ENCODE measurements around the gene TMBIM4. TPM values are rescaled to one million over a fixed set of nuclear protein-coding genes. Genes with fewer than 3 reads are reported as not detected.

The TMBIM4 gene
- polyA plus RNA-seq, 3 donors from 2014 or later = 314 to 540 (median 336) TPM

DNA sequence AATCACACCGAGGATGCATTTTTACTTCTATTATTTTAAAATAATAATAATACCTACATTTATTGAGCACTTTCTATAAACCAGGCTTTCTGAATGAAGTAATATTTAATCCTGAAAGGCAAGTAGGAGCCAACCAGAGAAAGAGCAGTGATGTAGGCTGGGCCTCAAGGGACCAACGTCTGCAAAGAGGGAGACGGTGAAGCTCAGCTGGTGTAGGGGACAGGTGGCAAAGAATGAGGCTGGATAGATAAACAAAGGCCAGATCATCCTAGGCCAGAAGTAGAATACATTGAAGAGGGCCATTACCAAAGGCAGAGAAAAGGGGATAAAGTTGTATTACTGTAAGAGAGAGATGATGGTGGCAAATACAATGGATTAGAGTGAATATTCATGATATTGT lies 810 bp upstream of the TMBIM4 start:
- H3K9me3 Mint-ChIP-seq = no peaks in the 10 kb centered on the region
- H3K4me1 Mint-ChIP-seq = peaks cover 44 to 51% of the 10 kb centered on the region in 2 donors
- peaks cover 5 to 6% (median 6%) of the 10 kb centered on the region in 3 donors for H3K36me3 Mint-ChIP-seq
- DNase-seq = no peak
- peaks cover 15 to 28% (median 16%) of the 10 kb centered on the region in 3 donors for H3K27me3 Mint-ChIP-seq (ENCODE audit: low read depth in 3 of 3)
- peak overlapping the region; percentile 92 to 98 (median 97) for H3K4me3 Mint-ChIP-seq
- H3K27ac Mint-ChIP-seq = peak overlapping the region; percentile 96 to 100 (median 98)

GRCh38 chr12:66168410-66168809 lies 1.4 kb downstream of the TMBIM4 start:
- Mint-ChIP-seq H3K9me3 (no peaks in the 10 kb centered on the region), H3K4me3 (peak overlapping the region; percentile 92 to 98 (median 97)), H3K27ac (peak overlapping the region; percentile 96 to 100 (median 98)), H3K27me3 (ENCODE audit: low read depth in 3 of 3) (peaks cover 14 to 28% (median 16%) of the 10 kb centered on the region in 3 donors), H3K36me3 (peaks cover 14 to 15% (median 15%) of the 10 kb centered on the region in 3 donors), H3K4me1 (peaks cover 63 to 73% of the 10 kb centered on the region in 2 donors)
- DNase-seq = no peak

DNA sequence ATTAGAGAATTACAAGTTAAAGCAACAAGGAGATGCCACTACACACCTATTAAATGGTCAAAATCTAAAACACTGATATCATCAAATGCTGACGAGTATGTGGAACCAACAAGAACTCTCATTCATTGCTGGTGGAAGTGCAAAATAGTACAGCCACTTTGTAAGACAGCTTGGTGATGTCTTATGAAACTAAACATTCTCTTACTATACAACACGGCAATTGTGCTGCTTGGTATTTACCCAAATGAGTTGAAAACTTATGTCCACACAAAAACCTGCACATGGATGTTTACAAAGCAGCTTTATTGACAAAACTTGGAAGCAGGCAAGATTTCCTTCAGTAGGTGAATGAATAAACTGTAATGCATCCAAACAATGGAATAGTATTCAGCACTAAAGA lies 3.2 kb downstream of the TMBIM4 start:
- peak overlapping the region in 2 of 5 donors; percentile 54 to 96 for H3K4me3 Mint-ChIP-seq
- peaks cover 14 to 15% (median 15%) of the 10 kb centered on the region in 3 donors for H3K36me3 Mint-ChIP-seq

DNA sequence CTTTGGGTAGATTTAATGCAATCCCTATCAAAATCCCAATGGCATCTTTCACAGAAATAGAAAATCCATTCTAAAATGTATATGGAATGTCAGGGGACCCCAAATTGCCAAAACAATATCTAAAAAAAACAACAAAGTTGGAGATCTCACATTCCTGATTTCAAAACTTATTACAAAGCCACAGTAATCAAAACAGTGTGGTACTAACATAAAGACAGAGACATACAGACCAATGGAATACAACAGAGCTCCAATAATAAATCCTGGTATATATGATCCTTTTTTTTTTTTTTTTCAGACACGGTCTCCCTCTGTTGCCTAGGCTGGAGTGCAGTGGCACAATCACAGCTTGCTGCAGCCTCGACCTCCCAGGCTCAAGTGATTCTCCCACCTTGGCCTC lies 4.7 kb downstream of the TMBIM4 start:
- Mint-ChIP-seq H3K27ac (peak overlapping the region in 2 of 6 donors; percentile 29 to 49), H3K4me3 (peak overlapping the region in 1 of 5 donors; percentile 42), H3K36me3 (peaks cover 15 to 17% (median 16%) of the 10 kb centered on the region in 3 donors), H3K9me3 (no peaks in the 10 kb centered on the region), H3K4me1 (peaks cover 80 to 91% of the 10 kb centered on the region in 2 donors), H3K27me3 (ENCODE audit: low read depth in 3 of 3) (peaks cover 11 to 19% (median 14%) of the 10 kb centered on the region in 3 donors)
- no peak for DNase-seq

More for the DNA sequence above, 3.2 kb downstream of the TMBIM4 start:
- peak overlapping the region in 4 of 6 donors; percentile 4 to 97 (median 8) for H3K27ac Mint-ChIP-seq
- no peak for DNase-seq
- no peaks in the 10 kb centered on the region for H3K9me3 Mint-ChIP-seq
- peaks cover 79 to 92% of the 10 kb centered on the region in 2 donors for H3K4me1 Mint-ChIP-seq
- H3K27me3 Mint-ChIP-seq (ENCODE audit: low read depth in 3 of 3) = peaks cover 11 to 28% (median 14%) of the 10 kb centered on the region in 3 donors

DNA sequence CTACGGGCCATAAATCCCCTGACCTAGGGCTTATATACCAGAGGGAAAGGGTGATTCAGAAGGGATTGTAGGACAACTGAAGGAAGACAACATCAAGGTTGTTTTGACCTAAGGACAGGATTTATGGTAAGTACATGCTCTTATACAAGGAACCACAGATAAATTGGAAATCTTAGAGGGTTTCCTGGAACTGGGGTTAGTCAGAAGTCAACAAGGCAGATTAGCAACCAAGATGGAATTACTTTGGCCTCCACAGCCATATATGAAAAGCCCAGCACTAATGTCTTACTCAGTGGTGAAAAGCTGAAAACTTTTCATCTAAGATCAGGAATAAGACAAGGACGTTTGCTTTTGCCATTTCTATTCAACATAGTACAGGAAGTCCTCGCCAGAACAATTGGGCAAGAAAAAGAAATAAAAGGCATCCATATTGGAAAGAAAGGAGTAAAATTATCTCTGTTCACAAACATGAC lies 5.4 kb downstream of the TMBIM4 start:
- Mint-ChIP-seq H3K9me3 (no peaks in the 10 kb centered on the region), H3K27ac (peak overlapping the region in 3 of 6 donors; percentile 14 to 58 (median 52)), H3K4me1 (peaks cover 84 to 94% of the 10 kb centered on the region in 2 donors), H3K27me3 (ENCODE audit: low read depth in 3 of 3) (peaks cover 5 to 12% (median 8%) of the 10 kb centered on the region in 3 donors), H3K36me3 (peaks cover 20 to 24% (median 23%) of the 10 kb centered on the region in 3 donors), H3K4me3 (peak overlapping the region in 2 of 5 donors; percentile 30 to 36)
- no peak for DNase-seq

- H3K4me3 Mint-ChIP-seq = peak overlapping the region in 1 of 5 donors; percentile 6
- no peaks in the 10 kb centered on the region for H3K9me3 Mint-ChIP-seq
- DNase-seq = no peak
- H3K27ac Mint-ChIP-seq = peak overlapping the region; percentile 2 to 57 (median 31)
- peaks cover 21 to 25% (median 23%) of the 10 kb centered on the region in 3 donors for H3K36me3 Mint-ChIP-seq
- peaks cover 0 to 3% (median 0%) of the 10 kb centered on the region in 3 donors for H3K27me3 Mint-ChIP-seq (ENCODE audit: low read depth in 3 of 3)
- peaks cover 78 to 94% of the 10 kb centered on the region in 2 donors for H3K4me1 Mint-ChIP-seq
Measured at GRCh38 chr12:66163289-66163688, 6.5 kb downstream of the TMBIM4 start.

- DNase-seq = no peak
- peaks cover 0 to 1% (median 0%) of the 10 kb centered on the region in 3 donors for H3K27me3 Mint-ChIP-seq (ENCODE audit: low read depth in 3 of 3)
- H3K4me3 Mint-ChIP-seq = peak overlapping the region in 1 of 5 donors; percentile 11
- H3K9me3 Mint-ChIP-seq = no peaks in the 10 kb centered on the region
- peak overlapping the region in 2 of 6 donors; percentile 29 to 50 for H3K27ac Mint-ChIP-seq
- H3K36me3 Mint-ChIP-seq = peaks cover 22 to 25% (median 23%) of the 10 kb centered on the region in 3 donors
- peaks cover 74 to 90% of the 10 kb centered on the region in 2 donors for H3K4me1 Mint-ChIP-seq
Measured at GRCh38 chr12:66162701-66163100, 7.1 kb downstream of the TMBIM4 start.

- H3K36me3 Mint-ChIP-seq = peaks cover 19 to 23% (median 21%) of the 10 kb centered on the region in 3 donors
- H3K27ac Mint-ChIP-seq = no peak overlapping the region
- no peak overlapping the region for H3K4me3 Mint-ChIP-seq
- no peak for DNase-seq
- H3K27me3 Mint-ChIP-seq (ENCODE audit: low read depth in 3 of 3) = no peaks in the 10 kb centered on the region
- no peaks in the 10 kb centered on the region for H3K9me3 Mint-ChIP-seq
- peaks cover 69 to 90% of the 10 kb centered on the region in 2 donors for H3K4me1 Mint-ChIP-seq
Measured at GRCh38 chr12:66160704-66161103, 9.1 kb downstream of the TMBIM4 start.

DNA sequence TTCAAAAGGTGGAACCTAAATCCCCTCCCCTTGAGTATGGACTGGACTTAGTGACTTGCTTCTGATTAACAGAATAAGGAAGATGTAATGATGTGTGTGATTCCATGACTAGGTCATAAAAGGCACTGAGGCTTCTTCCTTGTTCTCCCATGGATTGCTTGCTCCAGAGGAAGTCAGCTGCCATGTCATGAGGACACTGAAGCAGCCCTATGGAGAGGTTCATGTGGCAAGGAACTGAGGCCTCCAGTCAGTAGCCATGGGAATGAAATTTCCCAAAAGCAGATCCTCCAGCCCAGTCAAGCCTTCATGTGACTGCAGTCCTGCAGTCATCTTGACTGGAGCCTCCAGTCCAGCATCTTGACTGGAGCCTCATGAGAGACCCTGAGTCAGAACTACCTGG lies 10.7 kb downstream of the TMBIM4 start:
- Mint-ChIP-seq H3K36me3 (peaks cover 9 to 12% (median 10%) of the 10 kb centered on the region in 3 donors), H3K9me3 (no peaks in the 10 kb centered on the region), H3K4me1 (peaks cover 64 to 90% of the 10 kb centered on the region in 2 donors), H3K27ac (peak overlapping the region in 1 of 6 donors; percentile 39), H3K27me3 (ENCODE audit: low read depth in 3 of 3) (no peaks in the 10 kb centered on the region), H3K4me3 (no peak overlapping the region)
- DNase-seq = no peak

DNA sequence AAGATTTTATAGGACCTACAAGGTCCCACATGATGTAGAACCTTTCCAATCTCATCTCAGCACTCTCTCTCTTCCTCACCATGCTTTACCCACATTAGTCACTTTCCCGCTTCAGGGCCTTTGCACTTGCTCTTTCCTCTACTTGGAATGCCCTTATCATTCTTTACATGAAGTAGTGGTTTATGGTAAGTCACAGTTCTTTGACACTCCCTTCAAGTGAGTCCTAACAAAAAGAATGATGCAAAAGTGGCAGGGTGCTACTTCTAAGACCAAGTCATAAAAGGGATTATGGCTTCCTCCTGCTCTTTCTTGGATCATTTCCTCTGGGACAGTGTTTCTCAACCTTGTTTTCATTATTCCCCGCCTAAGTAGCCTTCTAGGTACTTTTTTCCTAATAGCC lies 13.1 kb downstream of the TMBIM4 start:
- Mint-ChIP-seq H3K27ac (peak overlapping the region in 2 of 6 donors; percentile 1 to 9), H3K4me1 (peaks cover 45 to 73% of the 10 kb centered on the region in 2 donors), H3K4me3 (no peak overlapping the region), H3K27me3 (ENCODE audit: low read depth in 3 of 3) (no peaks in the 10 kb centered on the region), H3K36me3 (peaks cover 9 to 12% (median 10%) of the 10 kb centered on the region in 3 donors), H3K9me3 (no peaks in the 10 kb centered on the region)
- no peak for DNase-seq

GRCh38 chr12:66154776-66155175 lies 15.0 kb downstream of the TMBIM4 start:
- no peak overlapping the region for H3K4me3 Mint-ChIP-seq
- DNase-seq = no peak
- peaks cover 5 to 16% (median 7%) of the 10 kb centered on the region in 3 donors for H3K36me3 Mint-ChIP-seq
- H3K4me1 Mint-ChIP-seq = peaks cover 37 to 60% of the 10 kb centered on the region in 2 donors
- H3K27me3 Mint-ChIP-seq (ENCODE audit: low read depth in 3 of 3) = no peaks in the 10 kb centered on the region
- no peaks in the 10 kb centered on the region for H3K9me3 Mint-ChIP-seq
- H3K27ac Mint-ChIP-seq = peak overlapping the region in 2 of 6 donors; percentile 30 to 57

- no peaks in the 10 kb centered on the region for H3K27me3 Mint-ChIP-seq (ENCODE audit: low read depth in 3 of 3)
- H3K27ac Mint-ChIP-seq = no peak overlapping the region
- no peak for DNase-seq
- peaks cover 0 to 13% (median 7%) of the 10 kb centered on the region in 3 donors for H3K36me3 Mint-ChIP-seq
- peaks cover 26 to 49% of the 10 kb centered on the region in 2 donors for H3K4me1 Mint-ChIP-seq
- H3K4me3 Mint-ChIP-seq = no peak overlapping the region
- H3K9me3 Mint-ChIP-seq = no peaks in the 10 kb centered on the region
Measured at GRCh38 chr12:66152732-66153131, 17.1 kb downstream of the TMBIM4 start.

DNA sequence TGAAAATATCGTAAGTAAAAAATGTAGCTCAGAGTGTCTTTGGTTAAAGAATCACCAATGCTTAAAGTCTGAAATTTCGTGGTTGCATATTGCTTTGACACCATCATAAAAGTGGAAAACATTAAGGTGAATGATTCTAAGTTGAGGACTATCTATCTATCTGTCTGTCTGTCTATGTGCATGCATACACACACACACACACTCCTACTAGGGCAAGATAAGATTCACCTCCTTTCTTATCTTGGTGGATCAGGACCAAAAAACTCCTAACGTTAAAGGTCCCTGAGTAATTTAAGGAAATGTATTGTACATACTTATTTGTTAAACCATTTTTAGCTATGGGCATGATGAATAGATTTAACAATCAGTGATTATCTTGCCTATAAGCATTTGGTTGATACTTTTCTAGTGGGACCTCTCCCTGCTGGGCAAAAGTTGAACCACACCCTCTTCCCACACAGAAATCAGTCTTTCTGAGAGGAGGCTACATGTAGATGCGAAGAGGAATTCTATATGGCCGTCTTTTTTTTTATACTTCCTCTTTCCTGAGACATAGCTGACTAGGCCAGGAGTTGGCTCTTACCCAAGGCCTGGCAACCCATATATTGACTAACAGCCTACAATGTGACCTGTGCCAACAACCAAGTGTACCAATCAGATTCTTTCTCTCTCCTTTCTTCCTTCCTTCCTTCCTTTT lies 19.9 kb downstream of the TMBIM4 start:
- DNase-seq = no peak
- Mint-ChIP-seq H3K27me3 (ENCODE audit: low read depth in 3 of 3) (no peaks in the 10 kb centered on the region), H3K27ac (peak overlapping the region in 2 of 6 donors; percentile 25 to 26), H3K4me3 (no peak overlapping the region), H3K4me1 (peaks cover 18 to 35% of the 10 kb centered on the region in 2 donors), H3K36me3 (peaks cover 0 to 21% (median 4%) of the 10 kb centered on the region in 3 donors), H3K9me3 (no peaks in the 10 kb centered on the region)
